ENCODE data around the gene LGALS7B. TPM values are rescaled to one million over a fixed set of nuclear protein-coding genes. Genes with fewer than 3 reads are reported as not detected.

LGALS7B gene
- total RNA-seq, 1 experiment from 2014 or later = 1.2 TPM

DNA sequence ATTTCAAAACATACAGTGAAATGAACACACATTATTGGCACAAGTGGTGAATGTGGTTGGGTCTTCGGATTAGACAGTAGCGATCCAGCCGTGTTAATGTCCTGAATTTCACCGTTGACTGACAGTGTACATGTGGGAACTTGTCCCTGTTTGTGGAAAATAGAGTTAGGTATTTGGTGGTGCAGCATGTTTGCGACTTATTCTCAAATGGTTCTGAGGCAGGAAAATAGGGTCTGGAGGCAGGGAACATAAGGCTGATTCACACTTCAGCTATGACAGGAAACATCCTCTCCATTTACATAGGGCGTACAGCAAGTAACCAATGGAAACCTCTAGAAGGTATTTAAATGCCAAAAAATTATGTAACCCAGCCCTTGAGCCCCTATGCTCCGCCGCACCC lies 4.2 kb downstream of the LGALS7B start:
- DNase-seq (ENCODE audit: low spot score) = no peak
- TF ChIP-seq NR3C1 (CRISPR knock-in tag; conservative IDR thresholded peaks at IDR 0.05; ENCODE audit: low read depth) (no peak), ESRRA (CRISPR knock-in tag; IDR thresholded peaks at IDR 0.05; ENCODE audit: borderline replicate concordance) (no peak), NR2C2 (CRISPR knock-in tag; IDR thresholded peaks at IDR 0.05) (no peak), FOXK1 (CRISPR knock-in tag; IDR thresholded peaks at IDR 0.05) (no peak), SMAD3 (CRISPR knock-in tag; IDR thresholded peaks at IDR 0.05; ENCODE audit: borderline replicate concordance) (no peak), NFYB (CRISPR knock-in tag; conservative IDR thresholded peaks at IDR 0.05; ENCODE audit: low read depth) (no peak)
- TF ChIP-seq, protein P1, sequence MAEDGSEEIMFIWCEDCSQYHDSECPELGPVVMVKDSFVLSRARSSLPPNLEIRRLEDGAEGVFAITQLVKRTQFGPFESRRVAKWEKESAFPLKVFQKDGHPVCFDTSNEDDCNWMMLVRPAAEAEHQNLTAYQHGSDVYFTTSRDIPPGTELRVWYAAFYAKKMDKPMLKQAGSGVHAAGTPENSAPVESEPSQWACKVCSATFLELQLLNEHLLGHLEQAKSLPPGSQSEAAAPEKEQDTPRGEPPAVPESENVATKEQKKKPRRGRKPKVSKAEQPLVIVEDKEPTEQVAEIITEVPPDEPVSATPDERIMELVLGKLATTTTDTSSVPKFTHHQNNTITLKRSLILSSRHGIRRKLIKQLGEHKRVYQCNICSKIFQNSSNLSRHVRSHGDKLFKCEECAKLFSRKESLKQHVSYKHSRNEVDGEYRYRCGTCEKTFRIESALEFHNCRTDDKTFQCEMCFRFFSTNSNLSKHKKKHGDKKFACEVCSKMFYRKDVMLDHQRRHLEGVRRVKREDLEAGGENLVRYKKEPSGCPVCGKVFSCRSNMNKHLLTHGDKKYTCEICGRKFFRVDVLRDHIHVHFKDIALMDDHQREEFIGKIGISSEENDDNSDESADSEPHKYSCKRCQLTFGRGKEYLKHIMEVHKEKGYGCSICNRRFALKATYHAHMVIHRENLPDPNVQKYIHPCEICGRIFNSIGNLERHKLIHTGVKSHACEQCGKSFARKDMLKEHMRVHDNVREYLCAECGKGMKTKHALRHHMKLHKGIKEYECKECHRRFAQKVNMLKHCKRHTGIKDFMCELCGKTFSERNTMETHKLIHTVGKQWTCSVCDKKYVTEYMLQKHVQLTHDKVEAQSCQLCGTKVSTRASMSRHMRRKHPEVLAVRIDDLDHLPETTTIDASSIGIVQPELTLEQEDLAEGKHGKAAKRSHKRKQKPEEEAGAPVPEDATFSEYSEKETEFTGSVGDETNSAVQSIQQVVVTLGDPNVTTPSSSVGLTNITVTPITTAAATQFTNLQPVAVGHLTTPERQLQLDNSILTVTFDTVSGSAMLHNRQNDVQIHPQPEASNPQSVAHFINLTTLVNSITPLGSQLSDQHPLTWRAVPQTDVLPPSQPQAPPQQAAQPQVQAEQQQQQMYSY (CRISPR knock-in tag; IDR thresholded peaks at IDR 0.05) = no peak
- TF ChIP-seq, protein P2, sequence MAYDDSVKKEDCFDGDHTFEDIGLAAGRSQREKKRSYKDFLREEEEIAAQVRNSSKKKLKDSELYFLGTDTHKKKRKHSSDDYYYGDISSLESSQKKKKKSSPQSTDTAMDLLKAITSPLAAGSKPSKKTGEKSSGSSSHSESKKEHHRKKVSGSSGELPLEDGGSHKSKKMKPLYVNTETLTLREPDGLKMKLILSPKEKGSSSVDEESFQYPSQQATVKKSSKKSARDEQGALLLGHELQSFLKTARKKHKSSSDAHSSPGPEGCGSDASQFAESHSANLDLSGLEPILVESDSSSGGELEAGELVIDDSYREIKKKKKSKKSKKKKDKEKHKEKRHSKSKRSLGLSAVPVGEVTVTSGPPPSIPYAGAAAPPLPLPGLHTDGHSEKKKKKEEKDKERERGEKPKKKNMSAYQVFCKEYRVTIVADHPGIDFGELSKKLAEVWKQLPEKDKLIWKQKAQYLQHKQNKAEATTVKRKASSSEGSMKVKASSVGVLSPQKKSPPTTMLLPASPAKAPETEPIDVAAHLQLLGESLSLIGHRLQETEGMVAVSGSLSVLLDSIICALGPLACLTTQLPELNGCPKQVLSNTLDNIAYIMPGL (CRISPR knock-in tag; IDR thresholded peaks at IDR 0.05) = no peak
- TF ChIP-seq, protein P3, sequence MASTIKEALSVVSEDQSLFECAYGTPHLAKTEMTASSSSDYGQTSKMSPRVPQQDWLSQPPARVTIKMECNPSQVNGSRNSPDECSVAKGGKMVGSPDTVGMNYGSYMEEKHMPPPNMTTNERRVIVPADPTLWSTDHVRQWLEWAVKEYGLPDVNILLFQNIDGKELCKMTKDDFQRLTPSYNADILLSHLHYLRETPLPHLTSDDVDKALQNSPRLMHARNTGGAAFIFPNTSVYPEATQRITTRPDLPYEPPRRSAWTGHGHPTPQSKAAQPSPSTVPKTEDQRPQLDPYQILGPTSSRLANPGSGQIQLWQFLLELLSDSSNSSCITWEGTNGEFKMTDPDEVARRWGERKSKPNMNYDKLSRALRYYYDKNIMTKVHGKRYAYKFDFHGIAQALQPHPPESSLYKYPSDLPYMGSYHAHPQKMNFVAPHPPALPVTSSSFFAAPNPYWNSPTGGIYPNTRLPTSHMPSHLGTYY (CRISPR knock-in tag; IDR thresholded peaks at IDR 0.05) = no peak
- H3K9me3 Mint-ChIP-seq = peaks cover 8% of the 10 kb centered on the region; the same call in 1 of the 2 replicates
- H3K4me1 Mint-ChIP-seq = peaks cover 8% of the 10 kb centered on the region
- CTCF ChIA-PET = interaction anchor here (0.6 to 1.5 kb wide), 23 partner anchors 14 to 407 kb away, joined by 3 to 15 read pairs (median 3); partner anchors contain the start of genes ECH1, FAM98C, LGALS7 and MRPS12
- no peak for ATAC-seq
- POLR2A ChIA-PET = interaction anchor here (0.6 to 1.0 kb wide), 2 partner anchors 17 to 55 kb away, joined by 3 to 4 read pairs; no protein-coding TSS in a partner anchor
- H3K27me3 Mint-ChIP-seq (ENCODE audit: low read depth) = peaks cover 23% of the 10 kb centered on the region
- no peaks in the 10 kb centered on the region for H3K36me3 Mint-ChIP-seq
- H3K4me3 Mint-ChIP-seq = peak overlapping the region; percentile 54
- no peak overlapping the region for H3K27ac Mint-ChIP-seq

DNA sequence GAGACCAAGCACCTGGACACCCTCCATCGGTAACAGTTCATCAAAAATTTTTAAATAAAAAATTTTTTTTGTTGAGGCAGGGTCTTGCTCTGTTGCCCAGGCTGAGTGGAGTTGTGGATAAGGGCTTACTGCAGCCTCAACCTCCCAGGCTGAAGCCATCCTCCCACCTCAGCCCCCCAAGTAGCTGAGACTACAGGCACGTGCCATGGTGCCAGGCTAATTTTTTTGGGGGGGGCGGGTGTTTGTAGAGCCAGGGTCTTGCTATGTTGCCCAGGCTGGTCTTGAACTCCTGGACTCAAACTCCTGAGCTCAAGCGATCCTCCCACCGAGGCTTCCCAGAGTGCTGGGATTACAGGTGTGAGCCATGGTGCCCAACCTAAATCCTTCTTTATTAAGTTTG lies 4.7 kb downstream of the LGALS7B start:
- H3K36me3 Mint-ChIP-seq = no peaks in the 10 kb centered on the region
- no peak overlapping the region for H3K27ac Mint-ChIP-seq
- CTCF ChIA-PET = interaction anchor here (1.1 to 1.5 kb wide), 4 partner anchors 19 to 408 kb away, joined by 3 to 12 read pairs (median 4); partner anchors contain the start of genes MRPS12 and SARS2
- TF ChIP-seq ZNF121 (CRISPR knock-in tag; IDR thresholded peaks at IDR 0.05) (peak; percentile 95), GTF2I (CRISPR knock-in tag; conservative IDR thresholded peaks at IDR 0.05) (0 out of 2 replicates have a peak, but pooled peaks have one; percentile 37)
- TF ChIP-seq, protein P4, sequence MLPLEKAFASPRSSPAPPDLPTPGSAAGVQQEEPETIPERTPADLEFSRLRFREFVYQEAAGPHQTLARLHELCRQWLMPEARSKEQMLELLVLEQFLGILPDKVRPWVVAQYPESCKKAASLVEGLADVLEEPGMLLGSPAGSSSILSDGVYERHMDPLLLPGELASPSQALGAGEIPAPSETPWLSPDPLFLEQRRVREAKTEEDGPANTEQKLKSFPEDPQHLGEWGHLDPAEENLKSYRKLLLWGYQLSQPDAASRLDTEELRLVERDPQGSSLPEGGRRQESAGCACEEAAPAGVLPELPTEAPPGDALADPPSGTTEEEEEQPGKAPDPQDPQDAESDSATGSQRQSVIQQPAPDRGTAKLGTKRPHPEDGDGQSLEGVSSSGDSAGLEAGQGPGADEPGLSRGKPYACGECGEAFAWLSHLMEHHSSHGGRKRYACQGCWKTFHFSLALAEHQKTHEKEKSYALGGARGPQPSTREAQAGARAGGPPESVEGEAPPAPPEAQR (CRISPR knock-in tag; IDR thresholded peaks at IDR 0.05) = no peak
- H3K4me1 Mint-ChIP-seq = peaks cover 6% of the 10 kb centered on the region
- ATAC-seq = no peak
- H3K27me3 Mint-ChIP-seq (ENCODE audit: low read depth) = peaks cover 19% of the 10 kb centered on the region
- no peak for DNase-seq (ENCODE audit: low spot score)
- POLR2A ChIA-PET = no interaction called here
- peaks cover 8% of the 10 kb centered on the region; the same call in 1 of the 2 replicates for H3K9me3 Mint-ChIP-seq
- 0 out of 2 replicates have a peak overlapping the region, but pooled peaks have one; percentile 54 for H3K4me3 Mint-ChIP-seq

DNA sequence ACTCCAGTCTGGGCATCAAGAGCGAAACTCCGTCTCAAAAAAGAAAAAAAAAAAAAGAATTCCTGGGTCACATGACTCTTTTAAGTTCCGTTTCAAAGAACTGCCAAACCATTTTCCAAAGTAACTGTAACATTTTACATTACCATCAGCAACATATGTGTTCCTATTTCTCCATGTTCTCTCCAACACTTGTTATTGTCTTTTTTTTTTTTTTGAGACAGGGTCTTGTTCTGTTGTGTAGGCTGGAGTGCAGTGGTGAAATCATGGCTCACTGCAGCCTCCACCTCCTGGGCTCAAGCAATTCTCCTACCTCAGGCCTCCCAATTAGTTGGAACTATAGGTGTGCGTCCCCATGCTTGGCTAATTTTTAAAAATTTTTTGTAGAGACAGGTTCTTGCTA lies 6.5 kb downstream of the LGALS7B start:
- Mint-ChIP-seq H3K9me3 (peaks cover 8% of the 10 kb centered on the region; the same call in 1 of the 2 replicates), H3K36me3 (no peaks in the 10 kb centered on the region), H3K4me1 (peaks cover 5% of the 10 kb centered on the region), H3K4me3 (no peak overlapping the region), H3K27me3 (ENCODE audit: low read depth) (peaks cover 14% of the 10 kb centered on the region), H3K27ac (no peak overlapping the region)
- ChIA-PET POLR2A (no interaction called here), CTCF (no interaction called here)
- no peak for DNase-seq (ENCODE audit: low spot score)
- no peak for ATAC-seq
- no peak for TF ChIP-seq RORB (CRISPR knock-in tag; IDR thresholded peaks at IDR 0.05)
- no peak for TF ChIP-seq TEAD4 (CRISPR knock-in tag; IDR thresholded peaks at IDR 0.05)
- no peak for TF ChIP-seq ZNF263 (CRISPR knock-in tag; IDR thresholded peaks at IDR 0.05; ENCODE audit: low read depth)
- TF ChIP-seq TEAD1 (CRISPR knock-in tag; IDR thresholded peaks at IDR 0.05) = no peak
- TF ChIP-seq, protein P5, sequence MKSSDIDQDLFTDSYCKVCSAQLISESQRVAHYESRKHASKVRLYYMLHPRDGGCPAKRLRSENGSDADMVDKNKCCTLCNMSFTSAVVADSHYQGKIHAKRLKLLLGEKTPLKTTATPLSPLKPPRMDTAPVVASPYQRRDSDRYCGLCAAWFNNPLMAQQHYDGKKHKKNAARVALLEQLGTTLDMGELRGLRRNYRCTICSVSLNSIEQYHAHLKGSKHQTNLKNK (CRISPR knock-in tag; IDR thresholded peaks at IDR 0.05) = no peak
- TF ChIP-seq ZNF232 (CRISPR knock-in tag; IDR thresholded peaks at IDR 0.05) = no peak
- TF ChIP-seq FOXP1 (CRISPR knock-in tag; IDR thresholded peaks at IDR 0.05; ENCODE audit: borderline replicate concordance) = no peak
- TF ChIP-seq, protein P6, sequence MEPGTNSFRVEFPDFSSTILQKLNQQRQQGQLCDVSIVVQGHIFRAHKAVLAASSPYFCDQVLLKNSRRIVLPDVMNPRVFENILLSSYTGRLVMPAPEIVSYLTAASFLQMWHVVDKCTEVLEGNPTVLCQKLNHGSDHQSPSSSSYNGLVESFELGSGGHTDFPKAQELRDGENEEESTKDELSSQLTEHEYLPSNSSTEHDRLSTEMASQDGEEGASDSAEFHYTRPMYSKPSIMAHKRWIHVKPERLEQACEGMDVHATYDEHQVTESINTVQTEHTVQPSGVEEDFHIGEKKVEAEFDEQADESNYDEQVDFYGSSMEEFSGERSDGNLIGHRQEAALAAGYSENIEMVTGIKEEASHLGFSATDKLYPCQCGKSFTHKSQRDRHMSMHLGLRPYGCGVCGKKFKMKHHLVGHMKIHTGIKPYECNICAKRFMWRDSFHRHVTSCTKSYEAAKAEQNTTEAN (CRISPR knock-in tag; IDR thresholded peaks at IDR 0.05) = no peak
